ENCODE measurements around the gene ZNF516.

- TF ChIP-seq POLR2A (IDR thresholded peaks at IDR 0.05; ENCODE audit: low read depth, low read length) (no peak), POLR2AphosphoS5 (IDR thresholded peaks at IDR 0.05; ENCODE audit: low read depth, low read length) (no peak), TAF1 (IDR thresholded peaks at IDR 0.05; ENCODE audit: borderline replicate concordance, low read depth, low read length) (no peak)
These were observed 63.4 kb downstream of the ZNF516 start for GRCh38 chr18:76431437-76432273.

Measured in GM12892 (cell line).